Measurements from ENCODE around the gene FOXA1. TPM values are rescaled to one million over a fixed set of nuclear protein-coding genes. Genes with fewer than 3 reads are reported as not detected.
A peak's percentile ranks its signal among the peaks of the same experiment; 100 is the strongest.

The FOXA1 gene
- total and polyA plus RNA-seq, 12 donors, result not detected

GRCh38 chr14:37591311-37591940, 3.6 kb downstream of the FOXA1 start:
- DNase-seq (peak in 1 of 2 donors; percentile 5), ATAC-seq (no peak)
- Histone ChIP-seq H3K4me1 (peaks cover 3 to 42% (median 27%) of the 10 kb centered on the region in 9 donors), H3K4me3 (no peak overlapping the region), H3K36me3 (no peaks in the 10 kb centered on the region), H3K9me3 (no peaks in the 10 kb centered on the region), H3K27me3 (peaks cover 30 to 99% (median 98%) of the 10 kb centered on the region in 7 donors), H3K27ac (no peak overlapping the region)
- WGBS, 2 donors, result 2 to 4% methylated on average over 44 to 45 of the region's 45 CpGs
- intact Hi-C loops (cut with DNase I), result loop anchor here in 2 of 10 donors (5.0 to 10.0 kb wide), 2 partner anchors 337 to 344 kb away; no protein-coding TSS in a partner anchor
- no peak for TF ChIP-seq CTCF (IDR thresholded peaks at IDR 0.05)

- no peaks in the 10 kb centered on the region for H3K9me3 ChIP-seq
- no peak for TF ChIP-seq CTCF (IDR thresholded peaks at IDR 0.05)
- DNase-seq, result no peak
- intact Hi-C loops (cut with DNase I), result loop anchor here in 2 of 10 donors (5.0 to 10.0 kb wide), 2 partner anchors 336 to 343 kb away; no protein-coding TSS in a partner anchor
- H3K27ac ChIP-seq, result no peak overlapping the region
- H3K36me3 ChIP-seq, result no peaks in the 10 kb centered on the region
- no peak overlapping the region for H3K4me3 ChIP-seq
- WGBS, 2 donors, result 13 to 18% methylated on average over 4 of the region's 4 CpGs
- no peak for ATAC-seq
- peaks cover 3 to 34% (median 19%) of the 10 kb centered on the region in 9 donors for H3K4me1 ChIP-seq
- peaks cover 25 to 99% (median 98%) of the 10 kb centered on the region in 7 donors for H3K27me3 ChIP-seq
Measured at GRCh38 chr14:37590428-37591139, 4.5 kb downstream of the FOXA1 start.

GRCh38 chr14:37589715-37590427, 5.2 kb downstream of the FOXA1 start:
- DNase-seq, result no peak
- TF ChIP-seq CTCF (IDR thresholded peaks at IDR 0.05), result no peak
- no peaks in the 10 kb centered on the region for H3K36me3 ChIP-seq
- ATAC-seq, result no peak
- intact Hi-C loops (cut with DNase I), result loop anchor here in 2 of 10 donors (5.0 to 10.0 kb wide), 2 partner anchors 335 to 343 kb away; no protein-coding TSS in a partner anchor
- H3K27me3 ChIP-seq, result peaks cover 28 to 100% (median 100%) of the 10 kb centered on the region in 7 donors
- 13 to 15% methylated on average over 6 of the region's 6 CpGs for WGBS, 2 donors
- no peak overlapping the region for H3K4me3 ChIP-seq
- no peaks in the 10 kb centered on the region for H3K9me3 ChIP-seq
- peaks cover 0 to 35% (median 17%) of the 10 kb centered on the region in 9 donors for H3K4me1 ChIP-seq
- no peak overlapping the region for H3K27ac ChIP-seq

Measured in heart right ventricle (tissue), 16 donors.